Activated CD4-positive, CD25-positive, alpha-beta regulatory T cell (primary cell): Measurements from ENCODE around the gene SART3.

Experiments
- DNase-seq, 4 experiments: peaks; one replicate each; lab custom pipeline; 2025; lab: John Stamatoyannopoulos, UW

SART3 gene

DNA sequence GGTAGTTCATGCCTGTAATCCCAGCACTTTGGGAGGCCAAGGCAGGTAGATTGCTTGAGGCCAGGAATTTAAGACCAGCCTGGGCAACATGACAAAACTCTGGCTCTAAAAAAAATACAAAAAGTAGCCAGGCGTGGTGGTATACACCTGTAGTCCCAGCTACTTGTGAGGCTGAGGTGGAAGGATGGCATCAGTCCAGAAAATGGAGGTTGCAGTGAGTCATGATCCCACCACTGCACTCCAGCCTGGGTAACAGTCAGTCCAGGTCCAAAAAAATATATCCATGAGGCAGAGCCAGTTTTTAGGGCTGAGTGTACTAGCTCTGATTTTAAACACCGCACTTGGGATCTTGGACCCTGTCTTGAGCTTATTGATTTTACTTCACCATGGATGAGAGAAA, 76.5 kb downstream of the SART3 start:
- DNase-seq = no peak

DNA sequence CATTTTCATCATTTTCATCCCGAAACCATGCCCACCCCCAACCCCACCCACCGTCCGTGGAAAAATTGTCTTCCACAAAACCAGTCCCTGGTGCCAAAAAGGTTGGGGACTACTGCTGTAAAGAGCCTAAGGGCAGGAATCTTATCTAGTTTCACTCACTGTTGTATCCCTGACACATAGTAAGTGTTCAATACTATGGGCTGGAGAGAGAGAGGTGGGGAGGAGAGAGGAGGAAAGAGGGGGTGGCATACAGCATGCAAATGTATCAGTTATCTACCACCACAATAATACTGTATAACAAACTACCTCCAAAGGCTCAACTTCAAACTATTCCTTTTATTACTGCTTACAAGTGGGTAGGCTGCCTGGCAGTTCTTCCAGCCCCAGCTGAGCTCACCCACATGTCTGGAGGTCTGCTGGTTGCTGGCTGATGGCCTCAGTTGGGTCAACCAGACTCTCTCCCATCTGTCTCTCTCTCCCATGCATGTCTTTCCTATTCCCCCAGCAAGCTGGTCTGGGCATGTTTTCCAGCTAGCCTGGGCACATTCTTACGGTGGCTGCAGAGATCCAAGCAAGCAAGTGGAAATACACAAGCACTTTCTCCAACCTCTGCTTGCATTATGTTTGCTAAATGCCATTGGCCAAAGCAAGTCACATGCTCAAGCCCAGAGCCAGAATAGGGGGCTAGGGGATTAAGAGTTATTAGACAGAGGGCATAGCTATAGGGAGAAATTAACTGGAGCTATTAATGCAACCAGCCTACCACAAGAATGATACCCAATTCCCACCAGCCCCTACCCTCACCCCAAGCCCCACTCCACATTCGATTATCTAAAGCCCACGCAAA, 77.5 kb downstream of the SART3 start:
- no peak for DNase-seq

DNA sequence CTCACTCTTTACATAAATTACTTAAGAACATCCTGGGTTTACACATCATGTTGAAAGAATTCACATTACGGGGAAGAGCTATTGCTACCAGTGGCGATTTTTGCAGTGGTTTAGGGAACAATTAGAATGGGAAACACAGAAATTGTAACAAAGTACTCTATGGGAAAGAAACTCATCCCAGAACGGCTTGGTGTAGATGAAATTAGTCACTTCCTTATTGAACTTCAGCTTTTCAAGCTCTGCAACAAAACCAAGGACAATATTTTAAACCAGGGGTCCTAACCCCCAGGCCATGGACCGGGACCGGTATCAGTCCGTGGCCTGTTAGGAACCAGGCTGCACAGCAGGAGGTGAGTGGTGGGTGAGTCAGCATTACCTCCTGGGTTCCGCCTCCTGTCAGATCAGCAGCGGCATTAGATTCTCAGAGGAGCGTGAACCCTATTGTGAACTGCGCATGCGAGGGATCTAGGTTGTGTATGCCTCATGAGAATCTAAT, 78.2 kb downstream of the SART3 start:
- DNase-seq = no peak

DNA sequence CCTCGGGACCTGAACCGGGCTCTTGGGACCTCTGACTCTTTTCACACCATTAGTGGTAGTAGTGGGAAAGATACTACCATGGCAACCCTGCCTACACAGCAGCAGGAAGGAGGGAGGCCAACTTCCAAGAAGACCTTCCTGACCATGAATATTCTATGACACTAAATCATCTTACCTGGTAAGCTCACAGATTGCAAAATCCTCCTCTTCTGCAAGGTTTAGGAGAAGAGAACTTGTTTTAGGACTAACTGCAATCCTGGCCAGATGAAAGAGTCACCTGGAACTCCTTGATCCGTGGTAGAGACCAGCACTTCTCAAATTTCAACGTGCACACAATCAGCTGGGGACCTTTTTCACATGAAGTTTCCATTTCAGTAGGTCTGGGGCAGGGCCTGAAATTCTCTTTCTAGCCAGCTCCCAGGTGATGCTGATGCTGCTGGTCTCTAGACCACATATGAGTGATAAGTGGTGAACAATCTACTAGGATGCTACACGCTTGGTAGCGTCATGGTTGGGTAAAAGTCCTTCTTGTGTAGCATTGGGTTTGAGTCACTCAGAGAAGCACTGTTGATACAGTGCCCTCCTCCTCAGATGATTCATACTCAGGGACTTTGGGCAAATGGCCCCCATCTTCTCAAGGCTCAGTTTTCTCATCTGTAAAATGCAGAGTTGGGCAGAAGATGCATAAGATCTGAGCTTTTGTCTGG, 81.5 kb downstream of the SART3 start:
- DNase-seq = no peak

DNA sequence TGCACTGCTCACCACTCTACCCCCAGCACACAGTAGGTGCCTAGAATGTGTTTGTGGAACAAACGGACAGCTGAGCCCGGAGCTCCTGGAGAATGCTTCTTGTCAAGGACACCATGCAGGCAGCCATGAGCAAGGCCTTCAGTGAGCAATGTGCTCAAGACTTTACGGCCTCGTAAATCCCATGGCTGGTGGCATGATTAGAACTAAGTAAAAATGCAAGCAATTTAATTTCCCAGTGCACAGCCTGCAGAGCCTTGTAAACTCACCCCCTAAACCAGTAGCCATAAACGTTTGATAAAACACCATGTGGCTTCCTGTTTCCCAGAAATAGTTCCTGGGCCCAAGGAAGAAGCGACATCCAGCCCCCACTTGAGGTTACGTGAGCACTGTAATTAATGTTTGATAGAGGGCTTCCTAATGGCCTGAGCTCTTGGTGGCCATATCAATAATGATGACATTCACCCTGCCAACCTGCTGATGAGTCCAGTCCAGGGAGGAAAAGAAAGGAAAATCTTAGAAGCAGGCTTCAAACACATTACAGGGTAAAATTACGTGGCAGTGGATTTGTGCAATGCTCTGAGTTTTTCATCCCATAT, 82.3 kb downstream of the SART3 start:
- no peak for DNase-seq

DNA sequence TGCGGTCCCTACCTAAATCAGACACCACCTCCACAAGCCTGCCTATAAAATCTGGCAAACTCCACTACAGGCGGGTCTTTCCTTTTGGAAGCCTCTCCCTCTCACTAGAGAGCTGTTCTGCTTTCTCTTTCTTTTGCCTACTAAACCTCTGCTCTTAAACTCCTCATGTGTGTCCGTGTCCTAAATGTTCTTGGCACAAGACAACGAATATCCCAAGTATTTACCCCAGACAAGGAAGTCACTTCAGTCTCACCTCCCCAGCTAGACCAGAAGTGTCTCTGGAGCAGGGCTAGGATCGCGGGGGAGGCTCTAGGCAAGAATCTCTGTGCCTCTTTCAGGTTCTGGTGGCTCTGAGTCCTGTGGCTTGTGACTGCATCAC, 83.1 kb downstream of the SART3 start:
- no peak for DNase-seq

DNA sequence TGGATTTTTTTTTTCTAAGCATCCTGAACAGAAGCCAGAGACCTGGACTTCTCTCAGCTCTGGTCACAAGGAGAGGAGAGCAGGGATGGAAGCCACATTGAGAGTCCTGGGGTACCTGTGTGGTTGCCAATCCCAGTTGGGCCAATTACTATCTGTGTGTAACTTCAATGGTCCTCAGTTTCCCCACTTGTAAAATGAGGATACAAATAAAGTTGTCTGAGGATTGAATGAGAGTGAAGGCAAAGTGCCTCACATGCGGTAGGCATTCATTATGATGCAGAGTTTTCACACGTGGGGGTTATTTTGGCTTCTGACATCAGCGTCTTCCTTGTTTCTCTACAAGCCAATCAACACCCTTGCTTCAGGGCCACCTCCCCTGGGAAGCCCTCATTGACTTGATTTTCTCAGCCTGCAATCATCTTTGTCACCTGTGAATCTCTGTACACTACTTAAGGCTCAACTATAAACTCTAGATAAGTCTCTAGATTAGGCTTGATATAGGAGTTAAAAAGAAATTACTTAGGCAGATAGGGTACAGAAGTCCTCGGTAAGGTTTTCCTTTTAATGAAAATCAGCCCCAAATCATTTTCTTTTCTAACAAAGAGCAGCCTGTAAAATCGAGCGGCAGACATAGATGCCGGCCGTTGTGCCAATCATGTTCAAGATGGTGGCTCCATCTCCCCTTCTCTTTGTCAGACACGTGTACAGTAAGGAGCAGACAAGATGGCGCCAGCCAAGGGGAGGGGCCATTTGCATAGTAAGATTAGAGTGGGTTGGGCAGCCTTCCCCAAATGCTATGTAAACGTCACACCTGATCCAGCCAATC, 83.7 kb downstream of the SART3 start:
- DNase-seq = no peak

DNA sequence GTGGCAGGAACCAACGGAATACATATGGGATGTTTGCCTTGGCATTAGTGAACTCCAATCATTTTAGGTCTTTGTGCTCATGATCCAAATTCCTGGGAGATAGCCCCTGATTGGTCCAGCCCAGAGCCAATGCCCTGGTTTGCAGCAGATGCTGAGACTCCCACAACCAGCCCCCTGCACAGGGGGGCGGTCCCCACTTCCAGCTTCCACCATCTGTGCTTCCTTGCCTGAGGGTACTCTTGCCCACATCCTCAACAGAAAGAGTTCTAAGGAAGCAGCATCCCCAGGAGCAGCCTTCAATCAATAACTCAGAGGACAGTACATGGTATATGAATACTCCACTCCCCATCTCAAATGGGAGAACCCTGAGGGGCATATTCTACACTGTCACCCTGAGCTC, 85.6 kb downstream of the SART3 start:
- DNase-seq = no peak

DNA sequence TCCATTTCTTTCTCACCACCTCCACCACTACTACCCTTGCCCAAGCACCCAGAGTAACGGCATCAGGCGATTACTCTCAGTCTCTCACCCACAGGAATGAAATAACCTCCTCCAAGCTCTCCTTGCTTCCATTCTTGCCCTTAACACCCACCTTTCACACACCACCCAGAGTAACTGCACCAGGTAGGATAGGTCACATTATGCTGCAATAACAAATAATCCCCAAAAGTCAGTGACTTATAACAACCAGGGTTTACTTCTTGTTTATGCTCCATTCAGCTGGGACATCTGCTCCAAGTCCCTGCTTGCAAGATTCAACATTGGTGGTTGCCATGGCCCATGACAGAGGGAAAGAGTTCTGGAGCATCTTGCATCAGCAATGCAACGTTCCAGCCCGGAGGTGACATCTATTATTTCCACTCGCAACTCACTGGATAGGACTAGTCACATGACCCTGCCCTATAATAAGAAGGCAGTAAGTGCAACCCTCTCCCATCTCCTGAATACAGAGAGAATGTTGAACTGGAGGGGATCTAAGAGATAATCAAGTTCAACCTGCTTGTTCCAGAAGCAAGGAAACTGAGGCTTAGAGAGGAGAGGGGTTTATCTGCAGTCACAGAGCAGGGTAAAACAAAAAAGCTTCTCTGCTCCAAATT, 87.4 kb downstream of the SART3 start:
- no peak for DNase-seq
